ENCODE data around the gene CASP8. TPM values are rescaled to one million over a fixed set of nuclear protein-coding genes. Genes with fewer than 3 reads are reported as not detected.

The CASP8 gene
- polyA plus RNA-seq (ENCODE audit: insufficient read length in 4 of 4), result 10 to 100 TPM; 11.6 to 16.1 (median 14.9) TPM

DNA sequence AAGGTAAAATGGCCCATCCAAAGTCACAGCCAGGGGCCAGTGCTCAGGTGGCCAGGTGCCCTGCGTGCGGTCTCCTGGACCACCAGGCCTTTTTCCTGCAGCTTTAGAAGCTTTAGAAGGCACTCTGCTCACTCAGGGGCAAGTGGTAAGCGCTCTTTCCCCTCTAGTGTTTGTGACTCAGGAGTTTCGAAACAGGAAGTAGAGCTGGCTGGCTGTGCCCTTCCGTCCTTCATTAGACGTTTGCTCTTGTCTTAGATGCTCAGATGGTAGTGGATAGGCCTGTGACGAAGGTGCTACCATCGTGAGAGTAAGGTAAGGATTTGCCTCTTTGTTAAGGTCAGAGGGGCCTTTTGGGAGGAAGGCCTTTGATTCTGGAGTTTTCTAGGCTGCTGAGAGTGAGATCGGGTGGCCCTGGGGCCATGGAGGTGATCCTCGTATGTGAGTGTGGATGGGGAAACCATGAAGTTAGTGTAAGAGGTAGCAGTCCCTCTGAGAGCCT, at the start of gene CASP8:
CASP8 (plus strand) TSS at position 235 of the 499 bp plus-strand sequence. CDS start 5,951 bp downstream, outside the sequence.
- no peak for DNase-seq (ENCODE audit: low read depth in 4 of 4, low spot score in 3 of 4)

DNA sequence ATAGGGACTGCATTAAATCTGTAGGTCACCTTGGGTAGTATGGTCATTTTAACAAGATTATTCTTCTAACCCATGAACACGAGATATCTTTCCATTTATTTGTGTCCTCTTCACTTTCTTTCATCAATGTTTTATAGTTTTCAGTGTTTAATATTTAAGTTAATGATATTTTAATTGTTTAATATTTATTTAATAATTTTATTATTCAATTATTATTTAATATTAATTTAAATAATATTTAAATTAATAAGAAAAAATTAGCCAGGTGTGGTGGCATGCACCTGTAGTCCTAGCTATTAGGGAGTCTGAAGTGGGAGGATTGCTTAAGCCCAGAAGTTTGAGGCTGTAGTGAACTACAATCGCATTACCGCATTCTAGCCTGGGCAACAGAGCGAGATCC, 44.4 kb upstream of the CASP8 start:
- no peak for DNase-seq (ENCODE audit: low read depth in 4 of 4, low spot score in 3 of 4)

GRCh38 chr2:201216918-201217317, 43.4 kb upstream of the CASP8 start:
- DNase-seq (ENCODE audit: low read depth in 4 of 4, low spot score in 3 of 4), result no peak

DNA sequence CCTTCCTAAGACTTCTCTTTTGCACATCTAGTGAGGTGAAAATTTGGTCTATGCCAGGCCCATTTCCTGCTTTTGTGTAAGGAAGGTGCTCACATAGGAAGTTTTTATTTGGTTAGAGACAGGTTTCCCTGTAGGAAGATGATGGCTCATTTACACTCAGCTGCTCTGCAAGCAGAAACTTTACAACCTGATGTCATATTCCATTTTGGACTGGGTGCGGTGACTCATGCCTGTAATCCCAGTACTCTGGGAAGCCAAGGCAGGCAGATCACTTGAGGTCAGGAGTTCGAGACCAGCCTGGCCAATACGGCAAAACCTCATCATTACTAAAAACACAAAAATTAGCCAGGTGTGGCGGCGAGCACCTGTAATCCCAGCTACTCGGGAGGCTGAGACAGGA, 41.6 kb upstream of the CASP8 start:
- DNase-seq (ENCODE audit: low read depth in 4 of 4, low spot score in 3 of 4), result no peak

- no peak for DNase-seq (ENCODE audit: low read depth in 4 of 4, low spot score in 3 of 4)
Observed at GRCh38 chr2:201219328-201220096, 40.8 kb upstream of the CASP8 start.

DNA sequence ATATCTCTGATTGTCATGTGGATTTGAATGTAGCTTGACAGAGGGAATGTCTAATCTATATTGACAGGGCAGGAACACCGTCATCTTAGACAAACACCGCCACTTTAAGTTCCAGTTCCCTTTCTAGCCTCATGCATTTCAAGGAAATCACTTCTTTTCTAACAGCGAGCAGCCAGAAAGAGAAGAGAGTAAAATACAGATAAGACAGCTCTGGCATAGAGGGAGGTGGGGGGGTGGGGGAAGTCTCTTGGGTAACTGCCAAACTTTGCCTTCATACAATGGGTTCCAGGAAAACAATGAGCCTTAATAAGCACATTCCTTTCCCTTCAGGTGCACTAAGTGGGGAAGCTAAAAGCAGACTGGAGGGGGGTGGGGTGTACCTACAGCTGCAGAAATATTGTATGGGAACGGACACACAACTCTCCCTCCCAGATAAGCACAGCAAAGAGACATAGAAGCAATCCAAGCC, 40.2 kb upstream of the CASP8 start:
- no peak for DNase-seq (ENCODE audit: low read depth in 4 of 4, low spot score in 3 of 4)

GRCh38 chr2:201223089-201224073, 37.0 kb upstream of the CASP8 start:
- no peak for DNase-seq (ENCODE audit: low read depth in 4 of 4, low spot score in 3 of 4)

DNA sequence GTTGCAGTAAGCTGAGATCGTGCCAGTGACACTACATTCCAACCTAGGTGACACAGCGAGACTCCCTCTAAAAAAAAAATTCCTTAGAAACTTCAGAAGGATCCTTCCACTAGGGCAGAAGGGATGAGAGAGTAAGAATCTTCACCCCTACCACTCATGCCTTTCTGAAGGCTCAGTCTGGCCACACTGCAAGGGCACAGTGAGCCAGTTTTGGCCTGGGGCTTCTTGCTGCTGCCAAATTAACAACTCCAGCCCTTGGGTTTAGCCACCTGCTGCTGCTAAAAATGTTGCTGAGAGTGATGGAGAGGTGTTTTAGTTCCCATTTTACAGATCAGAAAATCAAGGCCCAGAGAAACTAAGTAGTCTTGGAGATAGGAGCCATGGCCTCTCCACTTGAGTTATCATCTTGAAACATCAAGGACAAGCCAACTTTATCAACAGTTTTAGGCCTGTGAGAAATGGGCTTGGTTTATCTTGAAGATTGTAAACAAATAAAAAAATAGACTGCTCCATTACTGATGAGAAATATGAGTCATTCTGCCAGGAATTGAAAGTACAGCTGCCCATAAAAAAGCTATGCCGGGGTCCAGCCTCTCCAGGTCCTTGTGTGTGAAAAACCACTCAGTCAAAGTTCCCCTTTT, 31.9 kb upstream of the CASP8 start:
- DNase-seq (ENCODE audit: low read depth in 4 of 4, low spot score in 3 of 4), result no peak

- no peak for DNase-seq (ENCODE audit: low read depth in 4 of 4, low spot score in 3 of 4)
Observed at GRCh38 chr2:201228912-201229290, 31.4 kb upstream of the CASP8 start.

GRCh38 chr2:201231781-201232466, 28.4 kb upstream of the CASP8 start:
- peak; percentile 75 to 86 (median 79) for DNase-seq (ENCODE audit: low read depth in 4 of 4, low spot score in 3 of 4)

DNA sequence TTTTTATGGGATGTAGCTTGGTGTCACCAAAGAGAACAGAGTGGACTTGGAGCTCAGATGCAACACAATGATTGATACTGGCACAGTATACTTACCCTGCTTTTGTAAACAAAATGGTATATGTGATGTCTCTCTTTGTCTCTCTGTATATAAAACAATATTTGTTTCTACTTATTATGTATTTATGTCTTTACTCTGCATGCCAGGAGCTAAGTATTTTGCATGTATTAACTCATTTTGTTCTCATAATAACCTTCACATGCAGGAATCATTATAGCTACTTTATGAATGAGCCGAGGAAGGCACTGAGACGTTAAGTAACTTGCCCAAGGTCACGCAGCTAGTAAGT, 27.9 kb upstream of the CASP8 start:
- DNase-seq (ENCODE audit: low read depth in 4 of 4, low spot score in 3 of 4), result no peak

- no peak for DNase-seq (ENCODE audit: low read depth in 4 of 4, low spot score in 3 of 4)
Observed at GRCh38 chr2:201233192-201233811, 27.0 kb upstream of the CASP8 start.

- no peak for DNase-seq (ENCODE audit: low read depth in 4 of 4, low spot score in 3 of 4)
Observed at GRCh38 chr2:201233812-201234662, 26.3 kb upstream of the CASP8 start.

GRCh38 chr2:201234663-201235135, 25.6 kb upstream of the CASP8 start:
- no peak for DNase-seq (ENCODE audit: low read depth in 4 of 4, low spot score in 3 of 4)

DNA sequence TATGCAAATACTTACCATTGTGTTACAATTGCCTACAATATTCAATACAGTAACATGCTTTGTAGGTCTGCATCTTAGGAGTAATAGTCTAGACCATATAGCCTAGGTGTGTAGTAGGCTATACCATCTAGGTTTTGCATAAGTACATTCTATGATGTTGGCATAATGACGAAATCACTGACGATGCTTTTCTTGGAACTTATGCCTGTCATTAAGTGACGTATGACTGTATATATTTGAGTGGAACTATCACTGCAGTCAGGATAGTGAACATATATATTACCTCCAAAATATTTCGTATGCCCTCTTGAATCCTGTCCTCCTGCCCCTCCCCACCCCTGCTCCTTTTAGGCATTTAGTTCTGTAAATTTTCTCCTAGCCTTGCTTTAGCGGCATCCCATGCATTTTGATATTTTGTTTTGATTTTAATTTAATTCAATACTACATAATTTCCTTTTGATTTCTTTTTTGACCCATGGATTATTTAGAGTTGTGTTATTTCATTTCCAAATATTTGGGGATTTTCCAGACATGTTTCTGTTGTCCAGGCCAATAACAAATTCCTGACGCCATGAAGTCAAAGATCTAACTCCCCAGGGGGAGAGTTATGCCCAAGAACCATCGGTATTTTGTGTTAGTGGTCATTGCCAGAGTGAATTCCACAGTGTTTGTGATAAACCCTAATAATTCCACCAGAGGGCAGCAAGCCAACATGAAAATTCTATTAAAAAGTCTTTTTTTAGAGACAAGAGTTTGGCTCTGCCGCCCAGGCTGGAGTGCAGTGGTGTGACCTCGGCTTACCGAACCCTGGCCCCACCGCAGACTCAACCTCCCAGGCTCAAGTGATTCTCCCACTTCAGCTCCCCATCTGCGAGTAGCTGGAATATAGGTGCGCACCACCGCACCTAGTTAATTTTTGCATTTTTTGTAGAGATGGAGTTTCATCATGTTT, 24.2 kb upstream of the CASP8 start:
- peak; percentile 51 to 62 (median 60) for DNase-seq (ENCODE audit: low read depth in 4 of 4, low spot score in 3 of 4)

GRCh38 chr2:201237486-201238123, 22.7 kb upstream of the CASP8 start:
- DNase-seq (ENCODE audit: low read depth in 4 of 4, low spot score in 3 of 4), result no peak
